K562 (cell line): Measurements from ENCODE around the gene TSR3. TPM values are rescaled to one million over a fixed set of nuclear protein-coding genes. Genes with fewer than 3 reads are reported as not detected.
A peak's percentile ranks its signal among the peaks of the same experiment; 100 is the strongest.

Experiments
- ATAC-seq: fragments of 200-7000 bp; cut with Tn5 transposase; 3 replicates; pipeline ENCODE4 v1.9.1; 2020; ENCODE audit warnings: moderate library complexity
- BruUV-seq: library from RNA; stranded (reverse); fragments of 400-500 nt; replicated peaks from 2 replicates; lab custom pipeline; 2021; lab: Mats Ljungman, UMichigan
- CTCF ChIA-PET: fragments of 300-600 bp; formaldehyde crosslinking; extraction: SDS; loops from one replicate; lab custom pipeline; 2021; ENCODE audit warnings: low intra/inter-chr PET ratio; lab: Yijun Ruan, JAX
- POLR2A ChIA-PET: fragments of 300-600, 350-650 bp; sonication (Branson Sonifier 250); formaldehyde crosslinking; extraction: SDS; loops from one replicate; lab custom pipeline; 2021; ENCODE audit warnings: antibody characterized with exemption, inconsistent platforms; lab: Yijun Ruan, JAX
- DNase-seq, 4 experiments: peaks; one replicate each; pipeline versions ENCODE4 v3.0.0 to v3.0.0-alpha.2; 2011 to 2018; ENCODE audit warnings: low spot score in 3 of 4, mixed read lengths in 3 of 4; ENCODE audit errors: extremely low read depth in 1 of 4
- FAIRE-seq: peaks from 2 replicates; lab custom pipeline; 2011; peaks lifted over from hg19 to GRCh38; lab: Jason Lieb, UNC
- H2AFZ ChIP-seq: 2 replicates; pipeline ENCODE4 v1.6.0; 2011; ENCODE audit warnings: low read depth, low read length, control low read depth, inconsistent platforms
- H3K27ac ChIP-seq: fragments of 200-600 bp; 3 replicates; pipeline ENCODE4 v1.8.0; 2011; ENCODE audit warnings: low read depth, mild to moderate bottlenecking, control low read depth, inconsistent platforms, low read length, moderate library complexity, mixed read lengths; ENCODE audit errors: extremely low read depth
- H3K27me3 ChIP-seq, 2 experiments: fragments of 300-600 bp in 1 of 2; 2 replicates in 1 of 2; 3 replicates in 1 of 2; pipeline versions ENCODE4 v1.6.0 to v1.8.0; 2011; ENCODE audit warnings: inconsistent platforms in 2 of 2, low read length in 2 of 2, mild to moderate bottlenecking in 1 of 2, mixed read lengths in 1 of 2, moderate library complexity in 1 of 2; ENCODE audit not compliant: control insufficient read depth in 2 of 2, insufficient read depth in 2 of 2
- H3K36me3 ChIP-seq: fragments of 300-600 bp; 3 replicates; pipeline ENCODE4 v1.8.0; 2011; ENCODE audit warnings: mild to moderate bottlenecking, low read length, inconsistent platforms; ENCODE audit not compliant: control insufficient read depth, insufficient read depth
- H3K4me1 ChIP-seq, 2 experiments: fragments of 200-600 bp in 1 of 2; replicated peaks in 1 of 2; 2 replicates in 1 of 2; 3 replicates in 1 of 2; pipeline versions ENCODE4 v1.5.1 to v1.8.0; 2011; ENCODE audit warnings: inconsistent platforms in 2 of 2, low read length in 2 of 2, mild to moderate bottlenecking in 1 of 2, mixed read lengths in 1 of 2, moderate library complexity in 1 of 2; ENCODE audit not compliant: control insufficient read depth in 2 of 2, insufficient read depth in 2 of 2
- H3K4me2 ChIP-seq: 2 replicates; pipeline ENCODE4 v1.6.1; 2011; ENCODE audit warnings: low read length, control low read depth, inconsistent platforms, mixed read lengths; ENCODE audit not compliant: insufficient read depth
- H3K4me3 ChIP-seq: fragments of 200-600 bp; sonication (generic), shearing (Covaris generic); 2 replicates; pipeline ENCODE4 v1.5.1; 2016; ENCODE audit warnings: control low read depth, inconsistent platforms
- H3K79me2 ChIP-seq: fragments of 200-600 bp; 3 replicates; pipeline ENCODE4 v1.8.0; 2011; ENCODE audit warnings: low read length, inconsistent platforms; ENCODE audit not compliant: control insufficient read depth, insufficient read depth
- H3K9ac ChIP-seq, 2 experiments: 2 replicates each; pipeline versions ENCODE4 v1.6.0 to v1.6.1; 2011; ENCODE audit warnings: low read depth in 2 of 2, low read length in 2 of 2, control low read depth in 1 of 2, inconsistent platforms in 1 of 2, mild to moderate bottlenecking in 1 of 2, mixed read lengths in 1 of 2; ENCODE audit not compliant: insufficient read depth in 1 of 2
- H3K9me1 ChIP-seq: one replicate; pipeline ENCODE4 v1.6.0; 2011; ENCODE audit warnings: inconsistent platforms, mild to moderate bottlenecking, low read length, moderate library complexity; ENCODE audit not compliant: control insufficient read depth, insufficient read depth
- H3K9me3 ChIP-seq: replicated peaks from 2 replicates; pipeline ENCODE4 v1.5.1; 2011; ENCODE audit warnings: low read depth, low read length, inconsistent platforms; ENCODE audit not compliant: control insufficient read depth, insufficient read depth
- H4K20me1 ChIP-seq: replicated peaks from 2 replicates; pipeline ENCODE4 v1.6.1; 2011; ENCODE audit warnings: low read length, inconsistent platforms, mixed read lengths; ENCODE audit not compliant: control insufficient read depth, insufficient read depth
- POLR2G ChIP-seq: fragments of 200-400 bp; formaldehyde crosslinking; IDR thresholded peaks from 2 replicates; pipeline ENCODE4 v1.6.1; 2017; ENCODE audit warnings: low read depth, mild to moderate bottlenecking, antibody characterized with exemption, low read length, moderate library complexity
- SRF ChIP-seq, 2 experiments: fragments of 250-450, 450-650 bp in 1 of 2; sonication (Bioruptor Pico) in 1 of 2; sonication (generic) in 1 of 2; formaldehyde crosslinking; IDR thresholded peaks; 2 replicates each; pipeline versions ENCODE4 v1.5.0 to v1.5.1; 2020 to 2022; ENCODE audit warnings: mild to moderate bottlenecking in 1 of 2, missing genetic modification reagents in 1 of 2
- WGBS: fragments of 100-300 bp; shearing (Covaris generic); methylation state at CpG from one replicate; pipeline ENCODE4 v1.1.6; 2016; ENCODE audit warnings: low coverage, mixed read lengths; ENCODE audit not compliant: insufficient coverage; ENCODE audit errors: missing lambda C conversion rate; 5-methylcytosine and 5-hydroxymethylcytosine counted together
- in situ Hi-C: fragments of 300-500 bp; cut with MboI; formaldehyde crosslinking; loops from 4 replicates; pipeline ENCODE4 v1.15.0; 2018; ENCODE audit warnings: inconsistent platforms, mixed read lengths
- intact Hi-C: fragments of 100-400 bp; cut with micrococcal nuclease; formaldehyde crosslinking; loops from 2 replicates; pipeline ENCODE4 v1.14.2; 2022
- polyA plus RNA-seq, 8 experiments: library from polyadenylated mRNA; depleted of rRNA in 4 of 8; stranded (reverse) in 5 of 8; unstranded in 3 of 8; fragments of >200 nt; fragmentation: Nextera tagmentation in 2 of 8; fragmentation: Illumina TruSeq in 1 of 8; extraction: Ambion mirVana in 2 of 8; extraction: Trizol in 1 of 8; gene quantifications; 2 replicates each; pipeline versions ENCODE4 v1.2.1 to v1.2.3, GENCODE V29; 2011 to 2014; ENCODE audit warnings: inconsistent platforms in 1 of 8, missing spikeins in 1 of 8
- total RNA-seq, 7 experiments: library from RNA; depleted of rRNA in 6 of 7; stranded (reverse); fragments of >200 nt in 6 of 7; fragmentation: Illumina TruSeq in 2 of 7; extraction: Trizol in 2 of 7; gene quantifications; 2 replicates each; pipeline versions ENCODE4 v1.2.1 to v1.2.3, GENCODE V29; 2011 to 2021; ENCODE audit warnings: low replicate concordance in 1 of 7

Gene TSR3
- total and polyA plus RNA-seq, 9 of the 15 experiments (the other 6 are each of a cell fraction or from before 2014, with no cell fraction given) = 1.5 to 74.8 (median 16.5) TPM

GRCh38 chr16:1324286-1324826, 27.3 kb downstream of the TSR3 start:
- H4K20me1 ChIP-seq = no peaks in the 10 kb centered on the region
- CTCF ChIA-PET = no interaction called here
- BruUV-seq = no TSS peak
- in situ Hi-C loops (no loop called here), intact Hi-C loops (no loop called here)
- H2AFZ ChIP-seq = no peak overlapping the region
- H3K4me1 ChIP-seq = peaks cover 0 to 33% of the 10 kb centered on the region in 2 experiments; a peak in 2 of 5 replicates
- H3K4me3 ChIP-seq = no peak overlapping the region
- 89% methylated on average over 18 of the region's 22 CpGs for WGBS
- peaks cover 53% of the 10 kb centered on the region for H3K36me3 ChIP-seq
- no peak overlapping the region for H3K27ac ChIP-seq
- no peaks in the 10 kb centered on the region for H3K9me3 ChIP-seq
- H3K9me1 ChIP-seq = no peaks in the 10 kb centered on the region
- POLR2A ChIA-PET = interaction anchor here (0.6 to 2.2 kb wide), 3 partner anchors 9 to 13 kb away, joined by 3 to 8 read pairs (median 4); no protein-coding TSS in a partner anchor
- H3K27me3 ChIP-seq = no peaks in the 10 kb centered on the region
- TF ChIP-seq SRF (CRISPR knock-in tag; IDR thresholded peaks at IDR 0.05) (no peak), POLR2G (peak; percentile 30; the same call in 1 of the 2 replicates)
- no peak overlapping the region for H3K4me2 ChIP-seq
- no peak for DNase-seq
- no peak for ATAC-seq
- H3K79me2 ChIP-seq = no peaks in the 10 kb centered on the region
- H3K9ac ChIP-seq = no peak overlapping the region
- FAIRE-seq = no peak
